Right lobe of liver (tissue), 4 donors: ENCODE results near the gene SLC12A9.

ENCODE experiments used
- POLR2A ChIP-seq: fragments of 450-650 bp; IDR thresholded peaks from one replicate; pipeline ENCODE4 v1.6.1; 2017; ENCODE audit warnings: antibody characterized with exemption, mild to moderate bottlenecking
- TF ChIP-seq, protein P1 (sequence below), 4 donors: fragments of 200-600 bp in 3 of 4; fragments of 450-650 bp in 1 of 4; IDR thresholded peaks; one replicate each; pipeline versions ENCODE4 v1.5.1 to v1.8.0; 2016 to 2022; ENCODE audit warnings: antibody characterized with exemption in 4 of 4, mild to moderate bottlenecking in 2 of 4
- donor health status: DM: no; HTN: no; CAD: no.
- donor health status: DM: no; HTN: no; CAD: no.
- donor health status: DM: no; HTN: yes; CAD: no.

DNA sequence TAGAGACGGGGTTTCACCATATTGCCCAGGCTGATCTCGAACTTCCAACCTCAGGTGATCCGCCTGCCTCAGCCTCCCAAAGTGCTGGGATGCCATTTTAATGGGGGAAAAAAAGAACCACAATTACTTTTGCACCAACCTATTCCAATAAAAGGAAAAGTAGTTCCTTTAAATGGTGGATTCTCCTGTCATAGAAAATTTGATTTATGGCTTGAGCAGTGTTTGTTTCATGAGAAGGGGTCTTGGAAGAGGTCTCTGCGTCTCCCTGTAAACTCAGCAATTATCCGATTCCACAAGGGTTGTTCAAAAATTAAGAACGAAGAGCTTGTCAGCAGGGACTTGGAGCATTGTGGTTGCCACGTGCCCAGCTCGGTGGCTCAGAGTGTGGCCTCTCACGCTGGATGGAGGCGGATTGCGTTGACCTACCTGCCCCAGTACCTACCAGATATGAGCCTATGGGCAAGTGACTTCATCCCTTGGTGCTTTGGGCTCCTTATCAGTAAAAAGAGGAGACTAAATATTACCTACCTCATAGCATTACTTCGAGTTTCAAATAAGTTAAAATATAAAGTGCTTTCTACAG is 11.8 kb downstream of the SLC12A9 start:
- TF ChIP-seq, protein P1, sequence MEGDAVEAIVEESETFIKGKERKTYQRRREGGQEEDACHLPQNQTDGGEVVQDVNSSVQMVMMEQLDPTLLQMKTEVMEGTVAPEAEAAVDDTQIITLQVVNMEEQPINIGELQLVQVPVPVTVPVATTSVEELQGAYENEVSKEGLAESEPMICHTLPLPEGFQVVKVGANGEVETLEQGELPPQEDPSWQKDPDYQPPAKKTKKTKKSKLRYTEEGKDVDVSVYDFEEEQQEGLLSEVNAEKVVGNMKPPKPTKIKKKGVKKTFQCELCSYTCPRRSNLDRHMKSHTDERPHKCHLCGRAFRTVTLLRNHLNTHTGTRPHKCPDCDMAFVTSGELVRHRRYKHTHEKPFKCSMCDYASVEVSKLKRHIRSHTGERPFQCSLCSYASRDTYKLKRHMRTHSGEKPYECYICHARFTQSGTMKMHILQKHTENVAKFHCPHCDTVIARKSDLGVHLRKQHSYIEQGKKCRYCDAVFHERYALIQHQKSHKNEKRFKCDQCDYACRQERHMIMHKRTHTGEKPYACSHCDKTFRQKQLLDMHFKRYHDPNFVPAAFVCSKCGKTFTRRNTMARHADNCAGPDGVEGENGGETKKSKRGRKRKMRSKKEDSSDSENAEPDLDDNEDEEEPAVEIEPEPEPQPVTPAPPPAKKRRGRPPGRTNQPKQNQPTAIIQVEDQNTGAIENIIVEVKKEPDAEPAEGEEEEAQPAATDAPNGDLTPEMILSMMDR (IDR thresholded peaks at IDR 0.05) = no peak
- TF ChIP-seq POLR2A = no peak
